Retina (tissue), 1 donor: Measurements from ENCODE around the gene OCLN.
"Not testable (repeated sequence)": the region's sequence is repeated elsewhere in the genome, so short reads cannot be mapped to it uniquely, and the experiment has no call there.

ENCODE experiments used
- DNase-seq: peaks from one replicate; pipeline ENCODE4 v3.0.0-alpha.2; 2016

OCLN gene, protein sequence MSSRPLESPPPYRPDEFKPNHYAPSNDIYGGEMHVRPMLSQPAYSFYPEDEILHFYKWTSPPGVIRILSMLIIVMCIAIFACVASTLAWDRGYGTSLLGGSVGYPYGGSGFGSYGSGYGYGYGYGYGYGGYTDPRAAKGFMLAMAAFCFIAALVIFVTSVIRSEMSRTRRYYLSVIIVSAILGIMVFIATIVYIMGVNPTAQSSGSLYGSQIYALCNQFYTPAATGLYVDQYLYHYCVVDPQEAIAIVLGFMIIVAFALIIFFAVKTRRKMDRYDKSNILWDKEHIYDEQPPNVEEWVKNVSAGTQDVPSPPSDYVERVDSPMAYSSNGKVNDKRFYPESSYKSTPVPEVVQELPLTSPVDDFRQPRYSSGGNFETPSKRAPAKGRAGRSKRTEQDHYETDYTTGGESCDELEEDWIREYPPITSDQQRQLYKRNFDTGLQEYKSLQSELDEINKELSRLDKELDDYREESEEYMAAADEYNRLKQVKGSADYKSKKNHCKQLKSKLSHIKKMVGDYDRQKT

DNA sequence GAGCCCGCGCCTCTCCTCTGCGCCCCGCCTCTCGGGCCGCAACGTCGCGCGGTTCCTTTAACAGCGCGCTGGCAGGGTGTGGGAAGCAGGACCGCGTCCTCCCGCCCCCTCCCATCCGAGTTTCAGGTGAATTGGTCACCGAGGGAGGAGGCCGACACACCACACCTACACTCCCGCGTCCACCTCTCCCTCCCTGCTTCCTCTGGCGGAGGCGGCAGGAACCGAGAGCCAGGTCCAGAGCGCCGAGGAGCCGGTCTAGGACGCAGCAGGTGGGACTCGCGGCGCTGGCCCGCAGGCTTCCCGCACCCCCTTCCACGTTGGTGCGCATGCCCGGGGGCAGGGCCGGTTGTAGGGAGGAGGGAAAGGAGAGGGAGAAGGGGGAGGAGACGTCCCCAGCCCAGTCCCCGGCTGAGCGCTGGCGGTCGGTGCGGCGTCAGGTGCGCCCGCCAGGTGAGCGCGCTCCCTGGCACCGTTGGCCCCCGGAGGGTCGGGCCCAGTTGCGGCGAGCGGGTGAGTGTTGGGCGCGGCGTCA lies at the start of gene OCLN:
Gene OCLN (plus strand): TSS at position 400 of the 532 bp plus-strand sequence. CDS start 11,455 bp downstream, outside the sequence.
- peak; percentile 85 for DNase-seq

DNA sequence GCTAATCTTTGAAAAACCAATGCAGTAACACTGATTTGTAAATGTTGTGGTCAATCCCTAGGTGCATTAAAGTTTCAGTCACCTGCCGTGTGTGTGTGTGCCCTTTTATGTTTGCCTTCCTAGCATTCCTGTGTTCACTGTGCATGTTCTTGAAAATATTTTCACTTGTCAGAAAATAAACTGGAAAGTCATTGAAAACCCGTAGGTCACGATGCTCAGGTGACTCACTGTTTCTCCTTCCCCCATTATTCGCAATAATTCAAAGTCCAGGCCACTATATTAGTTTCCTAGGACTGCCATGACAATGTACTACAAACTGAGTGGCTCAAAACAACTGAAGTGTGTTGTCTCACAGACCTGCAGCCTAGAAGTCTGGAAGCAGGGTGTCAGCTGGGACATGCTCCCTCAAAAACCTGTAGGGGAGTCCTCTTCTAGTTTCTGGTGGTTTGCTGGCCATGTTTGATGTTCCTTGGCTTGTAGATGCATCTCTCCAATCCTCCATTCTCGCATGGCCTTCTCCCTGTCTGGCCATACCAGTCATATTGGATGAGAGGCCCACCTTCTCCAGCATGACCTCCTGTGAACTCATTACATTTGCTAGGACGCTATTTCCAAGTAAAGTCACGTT lies 48.3 kb upstream of the OCLN start:
- no peak for DNase-seq

DNA sequence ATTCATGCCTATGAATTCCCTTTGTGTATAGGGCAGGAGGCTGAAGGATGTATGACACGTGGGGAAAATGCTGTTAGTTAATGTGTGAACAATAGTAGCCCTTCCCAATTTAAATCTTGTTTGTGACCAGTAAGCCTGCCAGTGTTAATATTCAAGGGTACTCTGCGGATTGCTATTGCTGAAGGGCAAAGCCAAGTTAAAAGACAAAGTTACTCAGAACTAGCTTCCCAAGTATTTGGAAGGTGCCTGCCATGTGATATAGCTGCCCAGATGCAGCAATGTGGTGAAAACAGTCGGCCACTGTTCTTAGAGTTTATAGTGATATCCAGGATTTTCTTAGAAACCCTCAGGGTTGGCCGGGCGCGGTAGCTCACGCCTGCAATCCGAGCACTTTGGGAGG lies 43.1 kb upstream of the OCLN start:
- DNase-seq, result no peak

DNA sequence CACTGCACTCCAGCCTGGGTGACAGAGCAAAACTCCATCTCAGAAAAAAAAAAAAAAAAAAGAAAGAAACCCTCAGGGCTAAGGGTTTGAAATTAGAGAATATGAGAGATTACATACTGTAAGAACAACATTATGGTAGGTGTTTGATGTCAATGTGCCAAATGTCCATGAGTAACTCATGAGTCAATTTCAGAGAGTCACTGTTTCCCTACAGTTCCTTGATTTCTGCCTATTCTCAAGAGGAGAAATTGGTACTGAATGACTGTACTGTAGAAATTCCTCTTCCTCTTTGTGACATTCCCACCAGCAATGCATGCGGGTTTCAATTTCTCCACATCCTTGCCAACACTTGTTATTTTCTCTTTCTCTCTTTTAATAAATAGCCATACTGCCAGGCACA lies 42.5 kb upstream of the OCLN start:
- DNase-seq, result no peak

GRCh38 chr5:69450527-69450926 lies 42.1 kb upstream of the OCLN start:
- not testable (repeated sequence) for DNase-seq

DNA sequence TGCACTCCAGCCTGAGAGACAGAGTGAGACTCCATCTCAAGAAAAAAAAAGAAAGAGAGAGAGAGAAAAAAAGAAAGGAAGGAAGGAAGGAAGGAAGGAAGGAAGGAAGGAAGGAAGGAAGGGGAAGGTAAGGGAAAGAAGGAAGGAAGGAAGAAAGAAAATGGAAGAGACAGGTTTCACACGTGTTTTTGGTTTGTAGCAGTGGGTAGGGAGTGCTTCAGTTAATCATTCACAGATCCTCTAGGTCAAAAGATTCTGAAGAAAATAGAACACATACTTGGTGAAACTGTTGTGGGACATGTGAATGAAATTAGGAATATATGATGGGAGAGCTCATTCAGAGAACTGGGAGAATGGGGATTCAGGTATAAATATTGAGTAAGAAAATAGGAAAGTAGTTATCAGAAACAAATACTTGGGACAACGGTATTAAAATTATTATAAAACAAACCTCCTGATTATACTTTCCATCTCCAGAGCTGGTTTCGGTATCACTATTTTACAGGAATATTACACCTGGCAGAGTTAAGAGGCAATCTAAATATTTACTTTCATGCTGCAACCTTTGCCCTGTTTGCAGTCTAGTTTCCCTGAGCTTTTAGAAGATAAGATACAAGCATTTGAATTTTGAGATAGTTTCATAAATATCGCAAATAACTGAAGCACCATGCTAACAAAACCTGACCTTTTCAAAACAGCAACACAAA lies 40.5 kb upstream of the OCLN start:
- no peak for DNase-seq

DNA sequence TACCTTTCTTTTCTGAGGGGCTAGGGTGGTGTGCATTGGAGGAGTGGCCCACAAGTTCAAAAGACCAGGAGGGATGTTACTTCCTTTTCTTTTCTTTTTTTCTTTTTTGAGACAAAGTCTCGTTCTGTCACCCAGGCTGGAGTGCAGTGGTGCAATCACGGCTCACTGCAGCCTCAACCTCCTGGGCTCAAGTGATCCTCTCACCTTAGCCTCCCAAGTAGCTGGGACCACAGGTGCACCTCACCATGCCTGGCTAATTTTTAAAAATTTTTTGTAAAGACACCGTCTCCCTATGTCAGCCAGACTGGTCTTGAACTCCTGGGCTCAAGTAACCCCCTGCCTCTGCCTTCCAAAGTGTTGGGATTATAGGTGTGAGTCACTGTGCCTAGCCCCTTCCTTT lies 39.1 kb upstream of the OCLN start:
- DNase-seq, result not testable (repeated sequence)

GRCh38 chr5:69454460-69455249 lies 37.9 kb upstream of the OCLN start:
- DNase-seq, result no peak

DNA sequence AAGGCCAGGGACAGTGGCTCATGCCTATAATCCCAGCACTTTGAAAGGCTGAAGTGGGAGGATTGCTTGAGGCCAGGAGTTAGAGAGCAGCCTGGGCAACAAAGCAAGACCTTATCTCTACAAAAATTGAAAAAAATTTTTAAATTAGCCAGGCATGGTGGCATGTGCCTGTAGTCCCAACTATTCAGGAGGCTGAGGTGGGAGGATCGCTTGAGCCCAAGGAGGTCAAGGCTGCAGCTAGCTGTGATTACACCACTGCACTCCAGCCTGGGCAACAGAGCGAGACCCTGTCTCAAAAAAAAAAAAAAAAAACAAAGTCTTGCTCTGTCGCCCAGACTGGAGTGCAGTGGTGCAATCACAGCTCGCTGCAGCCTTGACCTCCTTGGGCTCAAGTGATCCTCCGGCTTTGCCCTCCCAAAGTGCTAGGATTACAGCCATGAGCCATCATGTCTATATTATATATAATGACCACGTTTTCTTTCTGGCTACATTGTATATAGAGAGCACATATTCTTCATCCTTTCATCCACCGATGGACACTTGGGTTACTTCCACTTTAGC lies 37.1 kb upstream of the OCLN start:
- DNase-seq, result not testable (repeated sequence)

- DNase-seq, result no peak
Observed at GRCh38 chr5:69462170-69462569, 30.4 kb upstream of the OCLN start.

DNA sequence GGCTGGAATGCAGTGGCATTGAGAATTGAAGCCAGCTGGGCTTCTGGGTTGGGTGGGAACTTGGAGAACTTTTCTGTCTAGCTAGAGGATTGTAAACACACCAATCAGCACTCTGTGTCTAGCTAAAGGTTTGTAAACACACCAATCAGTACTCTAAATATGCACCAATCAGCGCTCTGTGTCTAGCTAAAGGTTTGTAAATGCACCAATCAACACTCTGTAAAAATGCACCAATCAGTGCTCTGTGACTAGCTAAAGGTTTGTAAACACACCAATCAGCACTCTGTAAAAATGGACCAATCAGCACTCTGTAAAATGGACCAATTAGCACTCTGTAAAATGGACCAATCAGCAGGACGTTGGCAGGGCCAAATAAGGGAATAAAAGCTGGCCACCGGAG lies 26.2 kb upstream of the OCLN start:
- not testable (repeated sequence) for DNase-seq

GRCh38 chr5:69467442-69468225 lies 25.0 kb upstream of the OCLN start:
- DNase-seq, result no peak

DNA sequence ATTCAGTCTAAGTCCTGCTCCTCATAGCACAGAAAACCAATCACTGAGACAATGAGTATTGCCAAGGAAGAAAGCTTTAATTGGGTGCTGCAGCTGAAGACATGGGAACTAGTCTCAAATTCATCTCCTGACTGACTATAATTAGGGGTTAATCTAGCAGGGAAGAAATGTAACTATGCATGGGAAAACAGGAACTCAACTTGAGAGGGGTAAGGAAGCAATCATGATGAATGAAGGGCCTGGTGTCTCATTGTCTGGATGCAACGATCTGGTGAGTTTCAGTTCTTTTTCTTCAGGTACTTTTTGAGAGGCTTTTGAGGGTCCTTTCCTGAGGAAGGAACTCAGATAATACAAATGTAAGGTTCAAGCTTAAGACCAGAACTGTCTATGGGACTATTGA lies 24.0 kb upstream of the OCLN start:
- DNase-seq, result no peak

DNA sequence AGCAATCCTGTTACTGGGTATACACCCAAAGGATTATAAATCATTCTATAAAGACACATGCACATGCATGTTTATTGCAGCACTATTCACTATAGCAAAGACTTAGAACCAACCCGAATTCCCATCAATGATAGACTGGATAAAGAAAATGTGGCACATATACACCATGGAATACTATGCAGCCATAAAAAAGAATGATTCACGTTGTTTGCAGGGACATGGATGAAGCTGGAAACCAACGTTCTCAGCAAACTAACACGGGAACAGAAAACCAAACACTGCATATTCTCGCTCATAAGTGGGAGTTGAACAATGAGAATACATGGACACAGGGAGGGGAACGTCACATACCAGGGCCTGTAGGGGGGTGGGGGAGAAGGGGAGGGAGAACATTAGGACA lies 21.1 kb upstream of the OCLN start:
- not testable (repeated sequence) for DNase-seq

- not testable (repeated sequence) for DNase-seq
Observed at GRCh38 chr5:69472535-69473143, 20.0 kb upstream of the OCLN start.

- no peak for DNase-seq
Observed at GRCh38 chr5:69477170-69477569, 15.4 kb upstream of the OCLN start.

DNA sequence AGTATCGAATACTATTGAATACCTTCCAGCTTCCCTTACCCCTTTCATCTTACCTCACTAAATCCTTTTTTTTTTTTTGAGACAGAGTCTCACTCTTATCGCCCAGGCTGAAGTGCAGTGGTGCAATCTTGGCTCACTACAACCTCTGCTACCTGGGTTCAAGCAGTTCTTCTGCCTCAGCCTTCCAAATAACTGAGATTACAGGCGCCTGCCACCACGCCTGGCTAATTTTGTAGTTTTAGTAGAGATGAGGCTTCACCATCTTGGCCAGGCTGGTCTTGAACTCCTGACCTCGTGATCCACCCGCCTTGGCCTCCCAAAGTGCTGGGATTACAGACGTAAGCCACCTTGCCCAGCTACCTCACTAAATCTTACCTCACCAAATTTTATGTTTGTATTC lies 14.3 kb upstream of the OCLN start:
- not testable (repeated sequence) for DNase-seq

GRCh38 chr5:69484891-69485290 lies 7.7 kb upstream of the OCLN start:
- no peak for DNase-seq

DNA sequence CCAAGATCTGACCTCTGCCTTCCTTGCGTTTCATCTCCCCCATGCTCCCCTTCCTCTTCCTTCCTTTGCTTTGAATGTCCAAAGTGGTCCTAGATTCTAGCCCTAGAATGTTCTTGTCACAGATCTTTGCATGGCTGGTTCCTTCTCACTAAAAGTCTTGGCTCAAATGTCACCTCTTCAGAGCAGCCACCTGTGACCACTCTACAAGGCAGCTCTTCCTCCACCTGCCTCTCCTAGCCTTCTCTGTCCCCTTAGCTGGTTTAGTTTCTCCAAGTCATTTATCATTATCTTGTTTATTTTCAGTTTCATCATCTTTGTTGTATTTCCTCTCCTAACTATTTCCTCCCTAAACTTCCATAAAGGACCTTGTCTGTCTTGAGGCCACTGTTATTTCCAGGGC lies 7.1 kb upstream of the OCLN start:
- DNase-seq, result no peak

GRCh38 chr5:69489246-69489645 lies 3.3 kb upstream of the OCLN start:
- DNase-seq, result no peak

- no peak for DNase-seq
Observed at GRCh38 chr5:69491027-69491426, 1.6 kb upstream of the OCLN start.
